Measurements from ENCODE around the gene DOCK3.

GRCh38 chr3:51139616-51140015 is 464.9 kb downstream of the DOCK3 start:
- no peak for TF ChIP-seq CTCF (IDR thresholded peaks at IDR 0.05 in 8 of 11, conservative IDR thresholded peaks at IDR 0.05 in 3 of 11)
- TF ChIP-seq POLR2A (IDR thresholded peaks at IDR 0.05), result no peak

Measured in spleen (tissue), 7 donors.